ENCODE results near the gene HERC3. TPM values are rescaled to one million over a fixed set of nuclear protein-coding genes. Genes with fewer than 3 reads are reported as not detected.

The HERC3 gene
- total and polyA plus RNA-seq, 8 donors: 4.4 to 58.0 (median 34.2) TPM

DNA sequence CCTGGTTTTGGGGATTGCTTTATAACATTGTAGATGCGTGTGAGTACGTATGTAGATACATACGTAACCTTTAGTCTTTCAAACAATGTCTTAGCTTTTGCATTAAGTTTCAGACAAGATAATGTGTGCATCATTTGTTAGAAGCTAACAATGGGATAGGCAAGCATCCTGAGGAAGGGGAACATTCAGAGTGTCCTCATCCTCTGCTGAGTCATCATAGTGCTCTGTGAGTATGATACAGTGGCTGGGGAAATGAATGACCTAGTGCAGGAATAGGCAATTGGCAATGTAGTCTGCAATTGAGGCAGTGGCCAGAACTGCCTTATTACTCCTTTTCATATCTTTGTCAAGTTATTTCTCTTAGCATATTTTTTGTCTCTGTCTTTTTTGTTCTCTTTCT lies 98.1 kb downstream of the HERC3 start:
- Histone ChIP-seq H3K4me1 (peaks cover 0 to 13% (median 5%) of the 10 kb centered on the region in 4 donors), H3K27ac (no peak overlapping the region), H3K27me3 (no peaks in the 10 kb centered on the region), H3K4me3 (no peak overlapping the region), H3K9me3 (no peaks in the 10 kb centered on the region), H3K36me3 (peaks cover 12 to 68% (median 60%) of the 10 kb centered on the region in 4 donors)
- TF ChIP-seq POLR2AphosphoS5 (IDR thresholded peaks at IDR 0.05) (no peak), POLR2A (IDR thresholded peaks at IDR 0.05) (no peak), EP300 (IDR thresholded peaks at IDR 0.05) (no peak)
- TF ChIP-seq, protein P1, sequence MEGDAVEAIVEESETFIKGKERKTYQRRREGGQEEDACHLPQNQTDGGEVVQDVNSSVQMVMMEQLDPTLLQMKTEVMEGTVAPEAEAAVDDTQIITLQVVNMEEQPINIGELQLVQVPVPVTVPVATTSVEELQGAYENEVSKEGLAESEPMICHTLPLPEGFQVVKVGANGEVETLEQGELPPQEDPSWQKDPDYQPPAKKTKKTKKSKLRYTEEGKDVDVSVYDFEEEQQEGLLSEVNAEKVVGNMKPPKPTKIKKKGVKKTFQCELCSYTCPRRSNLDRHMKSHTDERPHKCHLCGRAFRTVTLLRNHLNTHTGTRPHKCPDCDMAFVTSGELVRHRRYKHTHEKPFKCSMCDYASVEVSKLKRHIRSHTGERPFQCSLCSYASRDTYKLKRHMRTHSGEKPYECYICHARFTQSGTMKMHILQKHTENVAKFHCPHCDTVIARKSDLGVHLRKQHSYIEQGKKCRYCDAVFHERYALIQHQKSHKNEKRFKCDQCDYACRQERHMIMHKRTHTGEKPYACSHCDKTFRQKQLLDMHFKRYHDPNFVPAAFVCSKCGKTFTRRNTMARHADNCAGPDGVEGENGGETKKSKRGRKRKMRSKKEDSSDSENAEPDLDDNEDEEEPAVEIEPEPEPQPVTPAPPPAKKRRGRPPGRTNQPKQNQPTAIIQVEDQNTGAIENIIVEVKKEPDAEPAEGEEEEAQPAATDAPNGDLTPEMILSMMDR (IDR thresholded peaks at IDR 0.05): no peak
- 85 to 98% (median 96%) methylated on average over 3 of the region's 3 CpGs for WGBS, 5 donors
- DNase-seq: no peak
- intact Hi-C loops (cut with DNase I; ENCODE audit: low total_unique reads): no loop called here

DNA sequence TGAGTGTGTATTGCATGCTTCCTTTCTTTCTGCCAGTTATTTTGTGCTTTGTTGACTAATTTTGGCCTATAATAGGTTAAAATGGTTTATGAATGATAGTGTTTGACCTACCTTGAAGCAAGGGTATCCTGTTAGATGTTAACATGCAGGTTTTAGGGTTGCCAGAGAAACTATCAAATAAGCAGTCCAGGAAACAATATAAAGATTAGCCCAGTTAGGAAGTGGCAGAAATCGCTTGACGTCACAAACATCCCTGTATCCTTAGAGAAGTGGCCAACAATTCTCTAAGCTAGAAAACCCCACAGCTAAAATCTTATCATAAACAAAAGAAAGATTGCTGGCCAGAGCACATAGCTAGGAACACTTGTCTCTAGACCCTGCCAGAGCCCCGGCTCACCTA lies 101.5 kb downstream of the HERC3 start:
- DNase-seq: peak in 1 of 2 donors; percentile 27
- intact Hi-C loops (cut with DNase I; ENCODE audit: low total_unique reads): no loop called here
- Histone ChIP-seq H3K4me1 (peaks cover 0 to 25% (median 5%) of the 10 kb centered on the region in 4 donors), H3K4me3 (no peak overlapping the region), H3K9me3 (no peaks in the 10 kb centered on the region), H3K36me3 (peaks cover 0 to 56% (median 50%) of the 10 kb centered on the region in 4 donors), H3K27ac (peak overlapping the region in 2 of 5 donors; percentile 40 to 60), H3K27me3 (no peaks in the 10 kb centered on the region)
- TF ChIP-seq EP300 (IDR thresholded peaks at IDR 0.05): no peak
- TF ChIP-seq POLR2A (IDR thresholded peaks at IDR 0.05): no peak
- TF ChIP-seq, protein P1 (IDR thresholded peaks at IDR 0.05): no peak
- no peak for TF ChIP-seq POLR2AphosphoS5 (IDR thresholded peaks at IDR 0.05)
- WGBS, 5 donors: 21 to 56% (median 32%) methylated on average over 3 of the region's 3 CpGs

DNA sequence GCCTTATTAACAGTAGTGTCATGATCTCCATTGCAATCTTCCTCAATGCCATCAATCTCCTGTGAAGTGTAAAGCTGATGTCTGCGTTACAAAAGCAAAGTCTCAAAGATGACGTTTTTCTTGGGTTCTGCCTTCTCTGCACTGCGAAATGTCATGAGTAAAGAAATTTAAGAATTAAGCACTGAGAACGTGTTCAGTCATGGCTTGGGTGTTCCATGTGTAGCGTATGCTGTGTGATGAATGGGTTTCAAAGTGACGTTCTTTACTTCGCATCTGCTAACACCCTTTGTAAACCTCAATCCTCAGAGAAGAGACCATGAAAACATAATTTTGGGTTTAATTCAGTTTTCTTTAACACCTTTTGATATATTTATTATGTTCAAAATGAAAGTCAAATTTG lies 104.3 kb downstream of the HERC3 start:
- Histone ChIP-seq H3K9me3 (no peaks in the 10 kb centered on the region), H3K27ac (peak overlapping the region in 3 of 5 donors; percentile 82 to 87 (median 82)), H3K4me1 (peaks cover 0 to 25% (median 5%) of the 10 kb centered on the region in 4 donors), H3K36me3 (peaks cover 0 to 27% (median 23%) of the 10 kb centered on the region in 4 donors), H3K27me3 (no peaks in the 10 kb centered on the region), H3K4me3 (peak overlapping the region; percentile 51 to 62 (median 57))
- WGBS, 5 donors: 58 to 81% (median 74%) methylated on average over 7 of the region's 7 CpGs
- DNase-seq: peak in 1 of 2 donors; percentile 58
- TF ChIP-seq EP300 (IDR thresholded peaks at IDR 0.05) (no peak), POLR2AphosphoS5 (IDR thresholded peaks at IDR 0.05) (peak in 1 of 3 donors; percentile 60), POLR2A (IDR thresholded peaks at IDR 0.05) (no peak)
- TF ChIP-seq, protein P1 (IDR thresholded peaks at IDR 0.05): no peak
- intact Hi-C loops (cut with DNase I; ENCODE audit: low total_unique reads): no loop called here

DNA sequence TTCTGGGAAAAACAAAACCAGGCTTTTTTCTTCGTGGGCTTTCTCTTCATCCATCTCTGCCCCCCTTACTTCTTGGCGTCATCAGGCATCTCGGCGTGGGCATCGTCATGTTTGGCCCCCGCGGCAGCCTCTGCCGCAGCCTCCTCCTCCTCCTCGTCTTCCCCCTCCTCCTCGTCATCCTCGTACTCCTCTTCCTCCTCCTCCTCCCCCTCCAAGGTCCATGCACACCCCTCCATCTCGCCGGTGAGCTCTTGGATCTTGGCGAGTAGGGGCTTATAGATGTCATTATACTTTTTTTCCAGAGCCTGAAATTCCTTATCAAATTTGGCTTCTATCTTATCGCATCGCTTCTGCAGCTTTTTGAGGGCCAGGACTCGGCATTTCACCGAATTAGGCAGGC lies 104.9 kb downstream of the HERC3 start:
- peak in 1 of 2 donors; percentile 77 for DNase-seq
- peaks cover 0 to 25% (median 5%) of the 10 kb centered on the region in 4 donors for H3K4me1 ChIP-seq
- no peaks in the 10 kb centered on the region for H3K27me3 ChIP-seq
- TF ChIP-seq, protein P1 (IDR thresholded peaks at IDR 0.05): no peak
- TF ChIP-seq EP300 (IDR thresholded peaks at IDR 0.05) (no peak), POLR2AphosphoS5 (IDR thresholded peaks at IDR 0.05) (no peak), POLR2A (IDR thresholded peaks at IDR 0.05) (no peak)
- H3K36me3 ChIP-seq: peaks cover 0 to 27% (median 23%) of the 10 kb centered on the region in 4 donors
- no peaks in the 10 kb centered on the region for H3K9me3 ChIP-seq
- intact Hi-C loops (cut with DNase I; ENCODE audit: low total_unique reads): no loop called here
- peak overlapping the region in 4 of 5 donors; percentile 77 to 87 (median 82) for H3K27ac ChIP-seq
- 51 to 62% (median 57%) methylated on average over 18 of the region's 18 CpGs for WGBS, 5 donors
- H3K4me3 ChIP-seq: peak overlapping the region; percentile 51 to 62 (median 57)
